NK-92 treated with Interleukin-12 subunit alpha and Interleukin-12 subunit beta, amount 100 ng/mL, for 24 hours (cell line): ENCODE measurements around the gene DNAL1.
"Not testable (repeated sequence)": the region's sequence is repeated elsewhere in the genome, so short reads cannot be mapped to it uniquely, and the experiment has no call there.

ENCODE experiments used
- DNase-seq: peaks from one replicate; lab custom pipeline; 2025; lab: John Stamatoyannopoulos, UW

The DNAL1 gene, protein sequence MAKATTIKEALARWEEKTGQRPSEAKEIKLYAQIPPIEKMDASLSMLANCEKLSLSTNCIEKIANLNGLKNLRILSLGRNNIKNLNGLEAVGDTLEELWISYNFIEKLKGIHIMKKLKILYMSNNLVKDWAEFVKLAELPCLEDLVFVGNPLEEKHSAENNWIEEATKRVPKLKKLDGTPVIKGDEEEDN

DNA sequence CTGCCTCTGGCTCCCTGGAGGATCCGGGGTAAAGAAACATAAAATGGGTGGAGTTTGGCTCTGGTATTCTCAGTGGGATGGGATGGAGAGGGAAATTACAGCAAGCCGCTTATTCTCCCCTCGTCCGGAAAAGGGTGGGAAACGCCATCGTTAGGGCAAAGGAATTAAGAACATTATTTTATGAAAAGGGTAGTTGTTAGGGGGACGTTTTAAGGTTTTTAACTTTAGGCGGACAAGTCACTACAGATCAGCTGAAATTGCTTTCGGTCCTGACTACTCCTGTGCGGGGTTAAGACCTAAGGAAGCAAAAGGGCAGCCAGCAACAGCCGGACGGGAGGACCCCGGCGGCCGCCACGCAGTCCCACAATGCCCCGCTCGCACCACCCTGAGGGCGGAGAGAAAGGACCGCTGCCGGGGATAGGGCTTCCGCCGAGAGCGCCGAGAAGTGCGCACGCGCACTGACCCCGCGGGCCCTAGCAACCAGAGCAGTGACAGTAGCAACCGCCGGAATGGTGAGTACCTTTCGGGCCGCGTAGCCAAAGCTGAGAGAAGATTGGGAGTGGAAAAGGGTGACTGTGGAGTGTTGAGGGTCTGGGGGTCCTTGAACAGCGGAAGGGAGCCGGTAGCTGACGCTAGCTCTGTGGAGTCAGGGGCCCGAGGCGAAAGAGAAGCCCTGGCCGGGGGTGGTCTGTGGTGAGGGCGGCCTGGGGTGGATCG is at the start of gene DNAL1:
Gene DNAL1 (plus strand): TSS at position 456 of the 717 bp plus-strand sequence. CDS start 54 bp downstream, at position 510.
- peak; percentile 91 for DNase-seq

GRCh38 chr14:73599499-73599898 is 45.3 kb upstream of the DNAL1 start:
- DNase-seq = no peak

- no peak for DNase-seq
These were observed 41.8 kb upstream of the DNAL1 start for GRCh38 chr14:73602994-73603393.

GRCh38 chr14:73606271-73606670 is 38.5 kb upstream of the DNAL1 start:
- no peak for DNase-seq

DNA sequence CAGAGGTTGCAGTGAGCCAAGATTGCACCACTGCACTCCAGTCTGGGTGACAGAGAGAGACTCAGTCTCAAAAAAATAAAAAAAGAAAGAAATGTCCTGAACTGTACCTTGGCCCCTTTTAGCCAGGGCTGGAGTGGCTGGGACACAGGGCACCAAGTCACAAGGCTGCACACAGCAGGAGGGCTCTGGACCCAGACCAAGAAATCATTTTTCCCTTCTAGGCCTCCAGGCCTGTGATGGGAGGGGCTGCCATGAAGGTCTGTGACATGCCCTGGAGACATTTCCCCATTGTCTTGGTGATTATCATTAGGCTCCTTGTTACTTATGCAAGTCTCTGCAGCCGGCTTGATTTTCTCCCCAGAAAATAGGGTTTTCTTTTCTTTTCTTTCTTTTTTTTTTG is 37.5 kb upstream of the DNAL1 start:
- no peak for DNase-seq

GRCh38 chr14:73610687-73611086 is 34.1 kb upstream of the DNAL1 start:
- DNase-seq = no peak

GRCh38 chr14:73612339-73613045 is 32.3 kb upstream of the DNAL1 start, which contains the start of gene ACOT6:
TSS of gene ACOT6 (plus strand) at chr14:73612517. CDS start at chr14:73612572, 55 bp downstream.
- no peak for DNase-seq

- no peak for DNase-seq
These were observed 31.8 kb upstream of the DNAL1 start for GRCh38 chr14:73613046-73613383.

- DNase-seq = no peak
These were observed 31.3 kb upstream of the DNAL1 start for GRCh38 chr14:73613419-73613963.

DNA sequence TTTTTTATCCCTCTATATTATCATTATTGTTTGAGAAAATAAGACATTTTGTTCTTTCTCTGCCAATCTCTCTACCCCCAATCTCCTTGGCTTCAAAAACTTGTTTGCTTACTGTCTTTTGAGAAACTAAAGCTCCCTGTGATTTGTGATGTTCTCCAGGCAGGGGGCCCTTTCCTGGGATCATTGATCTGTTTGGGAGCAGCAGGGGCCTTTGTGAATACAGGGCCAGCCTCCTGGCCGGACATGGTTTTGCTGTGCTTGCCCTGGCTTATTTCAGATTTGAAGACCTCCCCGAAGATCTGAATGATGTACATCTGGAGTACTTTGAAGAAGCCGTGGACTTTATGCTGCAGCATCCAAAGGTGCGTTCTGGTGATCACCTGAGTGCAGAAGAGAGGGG is 28.0 kb upstream of the DNAL1 start:
- DNase-seq = no peak

- no peak for DNase-seq
These were observed 25.3 kb upstream of the DNAL1 start for GRCh38 chr14:73619524-73619923.

GRCh38 chr14:73620268-73620667 is 24.5 kb upstream of the DNAL1 start:
- DNase-seq = no peak

GRCh38 chr14:73623504-73624054 is 21.2 kb upstream of the DNAL1 start:
- DNase-seq = no peak

DNA sequence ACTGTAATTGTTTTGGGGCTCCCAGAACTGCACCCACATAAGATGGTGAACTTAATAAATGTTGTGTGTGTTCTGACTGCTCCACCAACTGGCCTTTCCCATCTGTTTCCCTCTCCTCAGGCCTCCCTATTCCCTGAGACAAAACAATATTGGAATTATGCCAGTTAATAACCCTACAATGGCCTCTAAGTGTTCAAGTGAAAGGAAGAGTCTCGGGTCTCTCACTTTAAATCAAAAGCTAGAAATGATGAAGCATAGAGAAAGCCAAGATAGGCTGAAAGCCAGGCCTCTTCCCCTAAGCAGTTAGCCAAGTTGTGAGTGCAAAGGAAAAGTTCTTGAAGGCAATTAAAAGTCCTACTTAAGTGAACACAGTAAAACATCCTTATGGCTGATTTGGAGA is 19.1 kb upstream of the DNAL1 start:
- no peak for DNase-seq

GRCh38 chr14:73627151-73627558 is 17.6 kb upstream of the DNAL1 start:
- DNase-seq = no peak

DNA sequence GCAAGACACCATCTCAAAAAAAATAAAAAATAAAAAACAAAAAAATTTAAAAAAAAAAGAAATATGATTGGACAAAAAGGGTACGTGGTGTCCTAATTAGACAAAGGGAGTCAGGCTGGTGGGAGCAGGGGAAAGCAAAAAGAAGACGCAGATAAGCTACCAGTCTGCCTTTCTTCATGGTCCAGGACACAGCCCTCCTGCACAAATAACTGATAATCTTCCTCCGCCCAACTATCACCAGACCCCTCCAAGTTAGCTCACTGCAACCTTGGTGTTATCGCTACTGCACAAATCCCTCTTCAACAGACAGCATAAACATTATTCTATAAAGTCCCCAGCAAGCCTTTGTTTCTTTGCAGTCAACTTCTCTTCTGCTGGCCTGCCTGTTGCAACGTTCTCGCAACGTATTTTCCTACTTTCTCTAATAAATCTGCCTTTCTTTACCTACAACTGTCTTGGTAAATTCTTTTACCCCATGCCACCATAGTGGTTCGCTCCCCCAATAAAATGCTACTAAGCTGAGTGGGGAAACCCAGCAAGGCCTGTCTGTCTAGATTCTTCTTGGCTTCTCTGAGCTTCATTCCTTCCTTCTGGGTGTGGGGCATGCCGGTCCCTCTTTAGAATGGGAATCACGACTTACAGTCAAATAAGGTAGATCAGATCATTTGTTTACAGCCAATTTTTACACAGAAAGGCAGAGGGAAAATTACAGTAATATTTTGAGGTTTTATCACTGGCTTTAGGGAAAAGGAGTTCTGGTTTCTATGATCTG is 14.6 kb upstream of the DNAL1 start:
- no peak for DNase-seq

- no peak for DNase-seq
These were observed 11.4 kb upstream of the DNAL1 start for GRCh38 chr14:73633116-73634010.

DNA sequence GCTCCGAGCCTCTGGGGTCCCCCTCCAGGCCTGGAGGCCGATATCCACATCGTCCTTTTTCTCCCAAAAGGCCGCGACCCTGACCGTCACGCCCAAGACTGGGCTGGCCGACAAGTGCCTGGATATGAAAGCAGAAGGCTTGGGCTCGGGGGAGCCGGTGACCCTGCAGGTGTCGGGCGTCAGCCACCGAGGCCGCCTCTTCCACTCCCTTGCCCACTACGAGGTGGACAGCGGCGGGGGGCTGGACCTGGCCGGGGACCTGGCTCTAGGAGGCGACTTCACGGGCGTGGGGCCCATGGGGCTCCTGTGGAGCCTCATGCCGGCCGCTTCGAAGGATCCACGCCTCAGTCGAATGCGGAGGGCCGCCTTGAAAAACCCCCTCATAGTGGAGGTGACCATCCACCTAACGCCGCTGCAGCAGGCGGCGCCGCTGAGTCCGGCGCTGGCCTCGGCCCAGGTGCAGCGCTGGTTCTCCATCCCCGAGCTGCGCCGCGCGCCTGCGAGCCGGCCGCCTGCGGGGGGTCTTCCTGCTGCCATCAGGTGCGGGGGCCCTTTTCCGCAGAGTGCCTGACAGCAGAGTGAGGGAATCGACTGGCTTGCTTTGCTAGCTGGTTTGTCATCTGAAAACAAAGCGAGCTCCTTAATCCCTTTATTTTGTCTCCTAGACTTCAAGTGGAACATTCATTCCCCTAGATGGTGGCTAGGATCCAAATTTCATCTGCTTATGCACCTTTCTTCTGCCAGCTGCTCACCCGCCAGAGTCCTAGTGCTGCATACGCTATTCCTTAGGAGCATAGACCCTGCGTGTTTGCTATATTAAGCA is 10.6 kb upstream of the DNAL1 start:
- DNase-seq = no peak

GRCh38 chr14:73636355-73636754 is 8.4 kb upstream of the DNAL1 start:
- not testable (repeated sequence) for DNase-seq

DNA sequence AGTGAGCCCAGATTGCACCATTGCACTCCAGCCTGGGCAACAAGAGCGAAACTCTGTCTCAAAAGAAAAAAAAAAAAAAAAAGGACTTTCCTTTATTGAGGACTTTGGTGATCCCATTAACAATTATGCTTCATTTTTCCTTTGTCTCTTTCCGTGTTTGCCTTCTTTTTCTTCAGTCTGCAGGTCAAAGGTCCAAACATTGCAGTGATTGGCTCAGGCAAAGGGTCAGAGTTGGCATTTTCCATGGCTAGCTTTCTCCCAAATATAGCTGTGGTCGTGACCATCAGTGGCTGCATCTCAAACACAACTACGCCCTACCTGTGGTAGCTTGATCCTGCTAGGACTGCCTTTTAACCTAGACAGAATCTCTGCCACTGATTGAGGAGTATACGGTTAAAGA is 7.0 kb upstream of the DNAL1 start:
- no peak for DNase-seq
